Superior temporal gyrus (tissue), 1 donor: ENCODE measurements around the gene ACOXL.
"Not testable (repeated sequence)": the region's sequence is repeated elsewhere in the genome, so short reads cannot be mapped to it uniquely, and the experiment has no call there.

Experiments used
- DNase-seq: peaks from one replicate; pipeline ENCODE4 v3.0.0-alpha.2; 2016; ENCODE audit errors: extremely low spot score

The ACOXL gene

DNA sequence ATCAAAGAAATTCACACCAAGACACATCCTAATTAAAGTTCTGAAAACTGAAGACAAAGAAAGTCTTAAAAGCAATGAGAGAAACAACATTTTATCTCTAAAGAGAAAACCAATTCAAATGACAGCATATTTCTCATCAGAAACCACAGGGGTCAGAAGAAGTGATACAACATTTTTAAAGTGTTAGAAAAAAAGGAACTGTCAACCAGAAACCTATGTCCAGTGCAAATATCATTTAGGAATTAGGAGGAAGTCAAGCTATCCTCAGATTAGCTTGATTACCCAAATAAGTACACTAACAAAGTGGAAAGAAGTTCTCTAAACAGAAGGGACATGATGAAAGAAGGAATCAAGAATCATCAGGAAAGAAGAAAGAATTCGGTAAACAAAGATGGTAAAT, 328.8 kb downstream of the ACOXL start:
- no peak for DNase-seq

- no peak for DNase-seq
Measured at GRCh38 chr2:111062417-111062816, 330.0 kb downstream of the ACOXL start.

DNA sequence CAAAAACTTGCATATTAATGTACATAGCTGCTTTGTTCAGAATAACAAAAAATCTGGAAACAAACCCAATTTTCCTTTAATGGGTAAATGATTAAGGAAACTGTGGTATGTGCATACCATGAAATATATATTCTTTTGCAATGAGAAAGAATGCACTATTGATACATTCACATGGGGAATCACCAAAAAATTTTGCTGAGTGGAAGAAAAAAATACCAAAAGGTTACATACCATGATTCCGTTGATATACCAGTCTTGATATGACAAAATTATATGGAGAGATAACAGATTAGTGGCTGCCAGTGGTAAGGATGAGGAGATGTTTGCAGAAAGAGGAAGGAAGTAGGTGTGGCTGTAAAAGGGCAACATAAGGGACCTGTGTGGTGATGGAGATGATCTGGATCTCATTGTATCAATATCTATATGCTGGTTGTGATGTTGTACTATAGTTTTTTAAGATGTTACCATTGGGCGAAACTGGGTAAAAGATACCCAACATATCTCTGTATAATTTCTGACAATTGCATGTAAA, 333.8 kb downstream of the ACOXL start:
- DNase-seq: no peak

- DNase-seq: no peak
Measured at GRCh38 chr2:111068435-111069058, 336.2 kb downstream of the ACOXL start.

GRCh38 chr2:111069722-111070121, 337.3 kb downstream of the ACOXL start:
- DNase-seq: no peak

DNA sequence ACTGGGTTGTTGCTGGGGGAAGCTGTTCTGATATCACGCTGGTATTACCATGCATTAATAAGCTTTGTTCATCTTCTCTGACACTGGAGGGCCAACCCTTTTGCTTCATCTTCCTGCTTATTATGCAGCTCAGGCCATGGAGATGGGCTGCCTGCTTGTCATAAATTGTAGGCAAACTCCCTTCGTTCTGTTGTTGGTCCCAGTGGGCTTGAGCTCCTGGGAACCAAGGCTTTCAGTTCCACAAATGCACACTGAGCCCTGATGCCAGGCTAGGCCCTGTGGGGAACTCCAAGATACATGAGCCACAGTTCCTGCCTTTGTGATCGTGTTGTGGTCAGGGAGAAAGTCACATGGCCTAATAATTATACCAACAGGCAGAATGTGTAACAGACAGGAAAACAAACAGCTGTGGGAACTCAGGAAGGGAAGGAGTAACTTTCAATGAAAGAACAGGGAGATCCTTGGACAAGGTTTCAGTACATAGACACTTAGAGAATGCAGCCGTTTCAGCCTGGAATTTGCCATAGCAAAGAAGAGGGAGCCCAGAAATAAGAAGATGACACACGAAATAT, 339.3 kb downstream of the ACOXL start:
- DNase-seq: no peak

- no peak for DNase-seq
Measured at GRCh38 chr2:111072220-111072871, 340.0 kb downstream of the ACOXL start.

- DNase-seq: not testable (repeated sequence)
Measured at GRCh38 chr2:111082659-111083058, 350.3 kb downstream of the ACOXL start.

DNA sequence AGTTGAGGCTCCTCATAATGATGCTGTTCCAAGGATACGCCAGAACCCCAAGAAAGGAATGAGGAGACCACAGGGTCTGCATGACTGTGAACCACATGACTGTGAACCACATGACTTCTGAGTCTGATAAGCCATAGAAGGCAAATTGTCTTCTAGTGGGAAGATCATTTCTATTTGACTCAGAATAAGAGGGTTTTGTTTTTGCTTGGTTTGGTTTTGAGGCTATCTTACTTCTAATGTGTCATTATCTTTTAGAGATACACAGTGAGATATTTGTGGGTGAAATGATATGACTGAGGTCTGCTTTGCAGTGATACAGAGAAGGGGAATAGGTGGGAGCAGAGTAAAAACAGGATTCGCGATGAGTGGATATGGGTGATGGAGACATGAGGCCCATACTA, 359.4 kb downstream of the ACOXL start:
- DNase-seq: no peak

GRCh38 chr2:111094691-111095090, 362.3 kb downstream of the ACOXL start:
- peak; percentile 47 for DNase-seq

- DNase-seq: no peak
Measured at GRCh38 chr2:111095434-111095833, 363.1 kb downstream of the ACOXL start.

DNA sequence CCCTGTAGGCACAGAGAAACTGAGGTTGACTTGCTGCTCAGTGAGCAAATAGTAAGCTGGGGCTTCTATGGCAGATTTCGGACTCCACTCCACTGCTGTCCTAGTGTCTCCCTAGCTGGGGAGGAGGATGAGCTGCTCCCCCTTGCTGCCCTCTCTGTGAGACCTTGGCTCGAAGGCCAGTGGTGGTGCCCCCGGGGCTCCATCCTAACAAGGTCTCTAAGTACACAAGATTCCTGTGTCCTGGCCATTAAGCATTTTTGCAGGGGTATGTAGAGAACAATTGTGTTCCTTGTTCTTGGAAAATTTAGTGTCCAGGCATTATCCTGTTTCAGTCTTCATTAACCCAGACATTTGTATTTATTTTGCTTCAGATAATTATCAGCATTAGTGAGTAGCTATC, 367.0 kb downstream of the ACOXL start:
- DNase-seq: no peak

- DNase-seq: no peak
Measured at GRCh38 chr2:111100087-111100764, 367.9 kb downstream of the ACOXL start.

GRCh38 chr2:111100765-111101162, 368.4 kb downstream of the ACOXL start:
- no peak for DNase-seq

- DNase-seq: no peak
Measured at GRCh38 chr2:111101592-111101991, 369.2 kb downstream of the ACOXL start.

- DNase-seq: no peak
Measured at GRCh38 chr2:111102216-111102615, 369.8 kb downstream of the ACOXL start.

DNA sequence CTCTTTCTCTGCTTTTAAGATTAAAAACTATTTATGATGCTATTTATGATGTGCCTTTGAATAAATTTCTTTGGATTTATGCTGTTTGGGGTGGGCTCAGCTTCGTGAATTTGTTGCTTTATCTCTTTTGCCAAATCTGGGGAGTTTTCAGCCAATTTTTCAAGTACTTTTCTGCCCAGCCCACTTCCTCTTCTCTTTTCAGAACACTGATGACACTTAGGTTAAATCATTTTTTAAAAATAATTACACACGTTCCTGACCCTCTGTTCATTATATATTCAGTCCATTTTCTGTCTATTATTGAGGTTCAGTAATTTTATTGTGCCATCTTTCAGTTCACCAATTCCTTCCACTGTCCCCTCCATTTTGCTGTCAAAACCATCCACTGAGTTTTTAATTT, 373.6 kb downstream of the ACOXL start:
- no peak for DNase-seq

- DNase-seq: no peak
Measured at GRCh38 chr2:111106706-111107105, 374.3 kb downstream of the ACOXL start.

- DNase-seq: no peak
Measured at GRCh38 chr2:111108745-111109271, 376.4 kb downstream of the ACOXL start.

- DNase-seq: no peak
Measured at GRCh38 chr2:111111101-111111755, 378.9 kb downstream of the ACOXL start.

- no peak for DNase-seq
Measured at GRCh38 chr2:111113838-111114237, 381.5 kb downstream of the ACOXL start.
